ENCODE results near the gene RANBP9.

The RANBP9 gene

GRCh38 chr6:13710552-13711323 lies 897 bp downstream of the RANBP9 start:
- DNase-seq (ENCODE audit: low read depth in 2 of 2), result peak in 1 of 2 donors; percentile 13

- DNase-seq (ENCODE audit: low read depth in 2 of 2), result no peak
These were observed 1.7 kb downstream of the RANBP9 start for GRCh38 chr6:13709689-13710551.

DNA sequence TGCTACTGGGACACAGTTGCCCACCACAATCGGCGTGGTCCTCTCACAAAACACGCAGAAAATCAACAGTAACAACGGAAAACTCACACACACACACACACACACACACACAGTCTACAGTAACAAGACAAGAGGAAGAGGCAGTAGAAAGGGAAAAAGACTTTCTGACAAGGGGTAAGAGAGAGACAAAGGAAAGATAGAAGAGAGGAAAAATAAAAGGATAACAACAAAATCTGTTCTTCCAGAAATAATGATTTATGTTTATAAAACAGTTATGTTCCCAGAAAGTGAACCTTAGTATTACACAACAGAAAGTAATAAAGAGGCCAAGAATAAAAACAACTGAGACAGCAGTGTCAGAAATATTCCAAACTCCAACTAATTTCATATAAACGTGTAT lies 2.9 kb downstream of the RANBP9 start:
- DNase-seq (ENCODE audit: low read depth in 2 of 2), result no peak

DNA sequence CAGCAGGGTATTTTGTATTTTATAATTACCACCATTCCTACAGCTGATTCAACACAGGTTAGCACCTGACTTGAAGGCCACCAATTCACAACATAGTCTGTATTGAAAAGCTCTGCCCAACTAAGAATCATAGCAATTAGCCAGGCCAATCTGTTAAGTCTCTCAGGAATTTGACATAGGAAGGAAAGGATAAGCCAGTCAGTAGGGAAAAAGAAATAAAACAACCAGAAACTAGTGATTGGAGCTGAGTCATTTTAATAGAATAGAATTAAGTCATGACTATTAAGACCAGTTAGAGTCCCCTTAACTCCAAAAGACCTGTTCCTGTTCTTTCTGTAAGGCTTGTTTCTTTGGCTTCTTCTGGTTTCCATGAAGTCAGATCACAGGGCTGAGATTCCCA lies 8.1 kb downstream of the RANBP9 start:
- DNase-seq (ENCODE audit: low read depth in 2 of 2), result no peak

- DNase-seq (ENCODE audit: low read depth in 2 of 2), result no peak
These were observed 8.8 kb downstream of the RANBP9 start for GRCh38 chr6:13702809-13703302.

DNA sequence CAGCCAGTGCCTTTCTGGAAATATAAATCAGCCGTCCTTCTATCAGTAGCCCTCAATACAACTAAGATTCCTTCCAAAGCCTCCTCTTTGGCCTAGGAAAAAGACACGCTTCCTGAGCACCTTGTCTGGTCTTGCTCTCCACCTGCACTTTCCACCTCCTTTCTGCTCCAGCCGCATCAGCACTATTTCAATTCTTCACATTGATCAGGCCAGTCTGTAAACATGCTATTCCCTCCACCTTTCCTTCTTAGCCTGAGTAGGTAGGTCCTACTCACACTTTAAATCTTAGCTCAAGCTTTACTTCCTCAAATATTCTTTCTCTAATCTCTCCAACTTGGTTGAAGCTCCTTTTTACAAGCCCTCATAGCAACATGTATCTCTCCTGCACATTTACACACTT lies 11.4 kb downstream of the RANBP9 start:
- no peak for DNase-seq (ENCODE audit: low read depth in 2 of 2)

- no peak for DNase-seq (ENCODE audit: low read depth in 2 of 2)
These were observed 12.9 kb downstream of the RANBP9 start for GRCh38 chr6:13698715-13699114.

- no peak for DNase-seq (ENCODE audit: low read depth in 2 of 2)
These were observed 13.8 kb downstream of the RANBP9 start for GRCh38 chr6:13697857-13698256.

GRCh38 chr6:13696226-13696625 lies 15.4 kb downstream of the RANBP9 start:
- DNase-seq (ENCODE audit: low read depth in 2 of 2), result no peak

DNA sequence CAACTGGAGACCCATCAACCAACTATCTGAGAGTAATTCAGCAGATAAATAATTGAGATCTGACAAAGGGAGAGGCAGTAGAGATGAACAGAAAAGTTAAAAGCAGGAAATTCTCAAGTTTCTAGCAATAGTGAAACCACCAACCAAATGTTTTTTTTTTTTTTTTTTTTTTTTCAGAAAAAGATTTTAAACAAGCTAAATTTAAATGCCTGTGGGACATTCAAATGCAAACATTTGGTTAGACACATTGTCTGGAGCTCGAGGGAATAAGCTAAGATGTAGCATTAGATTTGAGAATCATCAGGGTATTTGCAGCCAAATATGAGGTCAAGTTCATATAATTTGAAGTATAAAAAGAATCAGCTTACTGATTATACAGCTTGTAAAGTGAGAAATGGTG lies 16.4 kb downstream of the RANBP9 start:
- no peak for DNase-seq (ENCODE audit: low read depth in 2 of 2)

GRCh38 chr6:13694562-13694961 lies 17.1 kb downstream of the RANBP9 start:
- no peak for DNase-seq (ENCODE audit: low read depth in 2 of 2)

DNA sequence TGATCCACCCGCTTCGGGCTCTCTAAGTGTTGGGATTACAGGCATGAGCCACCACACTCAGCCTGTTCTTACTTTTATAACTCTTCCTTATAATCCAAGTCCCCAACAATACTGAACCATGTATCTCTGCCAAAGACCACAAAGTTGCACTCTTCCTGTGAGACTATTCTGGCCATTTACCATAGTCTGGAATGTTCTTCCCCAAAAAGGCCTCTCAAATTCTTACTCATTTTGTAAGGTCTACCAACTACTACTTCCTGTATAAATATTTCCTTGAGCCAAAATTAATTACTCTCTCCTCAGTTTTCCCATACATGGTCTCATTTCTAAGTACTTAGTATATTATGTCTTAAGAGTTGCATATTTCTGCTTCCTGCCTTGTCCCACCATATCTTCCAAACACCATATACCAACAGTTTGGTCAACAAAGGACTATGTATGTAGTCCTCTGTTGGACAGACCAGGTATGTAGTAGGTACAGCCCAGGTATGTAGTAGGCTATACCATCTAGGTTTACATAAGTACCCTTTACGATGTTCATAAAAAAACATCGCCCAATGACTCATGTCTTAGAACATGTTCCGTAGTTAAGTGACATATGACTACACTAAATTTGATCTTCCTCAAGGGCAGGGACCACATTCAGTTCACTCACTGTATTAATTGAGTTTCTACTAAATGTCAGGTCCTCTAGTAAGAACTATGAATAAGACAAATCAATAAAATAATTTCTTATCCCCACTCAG lies 22.0 kb downstream of the RANBP9 start:
- no peak for DNase-seq (ENCODE audit: low read depth in 2 of 2)

DNA sequence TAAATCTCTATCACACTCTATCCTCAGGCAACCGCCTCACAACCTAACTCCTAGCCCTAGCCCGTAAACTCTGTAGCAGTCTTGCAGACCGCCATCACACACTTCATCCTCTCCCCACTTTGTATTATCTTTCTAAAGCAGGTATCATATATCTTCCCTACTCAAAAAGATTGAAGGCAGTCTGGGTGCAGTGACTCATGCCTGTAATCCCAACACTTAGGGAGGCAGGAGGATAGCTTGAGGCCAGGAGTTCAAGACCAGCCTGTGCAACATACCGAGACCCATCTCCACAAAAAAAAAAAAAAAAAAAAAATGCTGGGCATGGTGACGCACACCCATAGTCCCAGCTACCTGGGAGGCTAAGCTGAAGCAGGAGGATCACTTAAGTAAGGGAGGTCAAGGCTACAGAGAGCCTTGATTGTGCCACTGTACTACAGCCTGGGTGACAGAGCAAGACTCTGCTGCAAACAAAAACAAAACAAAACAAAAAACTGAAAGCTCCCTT lies 22.9 kb downstream of the RANBP9 start:
- DNase-seq (ENCODE audit: low read depth in 2 of 2), result no peak

GRCh38 chr6:13687917-13688351 lies 23.7 kb downstream of the RANBP9 start:
- no peak for DNase-seq (ENCODE audit: low read depth in 2 of 2)

GRCh38 chr6:13684855-13685254 lies 26.8 kb downstream of the RANBP9 start:
- DNase-seq (ENCODE audit: low read depth in 2 of 2), result no peak

DNA sequence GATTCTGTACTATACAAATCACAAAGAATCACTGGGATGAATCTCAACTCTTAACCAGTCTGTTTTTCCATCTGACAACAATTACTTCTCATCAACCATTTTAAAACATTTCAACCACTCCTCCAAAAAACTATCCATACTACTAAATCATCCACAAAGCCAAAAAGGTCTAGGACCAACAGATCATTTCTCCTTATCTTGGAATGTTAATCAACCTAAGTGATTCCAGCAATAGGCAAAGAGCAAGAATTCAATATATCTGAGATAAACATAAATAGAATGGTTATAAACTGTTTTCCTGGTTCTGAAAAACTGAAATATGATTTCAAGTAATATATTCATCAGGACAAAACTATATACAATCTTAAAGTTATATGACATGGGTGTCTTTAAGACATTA lies 28.6 kb downstream of the RANBP9 start:
- DNase-seq (ENCODE audit: low read depth in 2 of 2), result no peak

DNA sequence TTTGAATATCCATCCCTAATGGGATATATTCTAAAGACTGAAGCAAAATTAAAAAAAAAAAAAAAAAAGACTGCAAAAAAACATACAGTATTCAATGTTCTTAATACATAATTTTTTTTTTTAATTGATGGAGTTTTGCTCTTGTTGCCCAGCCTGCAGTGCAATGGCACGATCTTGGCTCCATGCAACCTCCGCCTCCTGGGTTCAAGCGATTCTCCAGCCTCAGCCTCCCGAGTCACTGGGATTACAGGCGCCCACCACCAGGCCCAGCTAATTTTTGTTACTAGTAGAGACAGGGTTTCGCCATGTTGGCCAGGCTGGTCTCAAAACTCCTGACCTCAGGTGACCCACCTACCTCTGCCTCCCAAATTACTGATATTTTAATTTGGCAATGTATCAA lies 29.3 kb downstream of the RANBP9 start:
- no peak for DNase-seq (ENCODE audit: low read depth in 2 of 2)

- no peak for DNase-seq (ENCODE audit: low read depth in 2 of 2)
These were observed 30.2 kb downstream of the RANBP9 start for GRCh38 chr6:13681305-13682061.

- DNase-seq (ENCODE audit: low read depth in 2 of 2), result no peak
These were observed 31.1 kb downstream of the RANBP9 start for GRCh38 chr6:13680448-13680968.

GRCh38 chr6:13679996-13680395 lies 31.6 kb downstream of the RANBP9 start:
- no peak for DNase-seq (ENCODE audit: low read depth in 2 of 2)
